Liver (tissue), 9 donors: ENCODE results near the gene EFNB3. TPM values are rescaled to one million over a fixed set of nuclear protein-coding genes. Genes with fewer than 3 reads are reported as not detected.
A peak's percentile ranks its signal among the peaks of the same experiment; 100 is the strongest.

Source experiments
- DNase-seq: peaks from one replicate; pipeline ENCODE4 v3.0.0-alpha.2; 2017; ENCODE audit warnings: low spot score
- H3K27ac ChIP-seq, 2 donors: one replicate each; pipeline ENCODE4 v1.7.0; 2013; ENCODE audit warnings: inconsistent platforms in 2 of 2, low read length in 2 of 2, control low read depth in 1 of 2, low read depth in 1 of 2, mild to moderate bottlenecking in 1 of 2
- H3K27me3 ChIP-seq, 4 donors: one replicate each; pipeline versions ENCODE4 v1.6.1 to v1.7.0; 2013; ENCODE audit warnings: low read length in 3 of 4, inconsistent platforms in 1 of 4, mild to moderate bottlenecking in 1 of 4, moderate library complexity in 1 of 4; ENCODE audit not compliant: control insufficient read depth in 4 of 4, insufficient read depth in 4 of 4
- H3K36me3 ChIP-seq, 4 donors: one replicate each; pipeline versions ENCODE4 v1.6.1 to v1.7.0; 2013; ENCODE audit warnings: low read length in 3 of 4, mild to moderate bottlenecking in 3 of 4, low read depth in 1 of 4, moderate library complexity in 1 of 4; ENCODE audit not compliant: control insufficient read depth in 4 of 4, insufficient read depth in 3 of 4
- H3K4me1 ChIP-seq, 4 donors: one replicate each; pipeline versions ENCODE4 v1.6.1 to v1.7.0; 2013; ENCODE audit warnings: low read length in 3 of 4, mild to moderate bottlenecking in 3 of 4, moderate library complexity in 1 of 4; ENCODE audit not compliant: control insufficient read depth in 4 of 4, insufficient read depth in 4 of 4
- H3K4me3 ChIP-seq, 3 donors: one replicate each; pipeline versions ENCODE4 v1.6.1 to v1.7.0; 2013; ENCODE audit warnings: low read length in 3 of 3, control low read depth in 1 of 3, low read depth in 1 of 3, mild to moderate bottlenecking in 1 of 3
- H3K9ac ChIP-seq, 2 donors: one replicate each; pipeline ENCODE4 v1.7.0; 2013; ENCODE audit warnings: low read length in 2 of 2, mild to moderate bottlenecking in 2 of 2, moderate library complexity in 2 of 2, control low read depth in 1 of 2, low read depth in 1 of 2
- H3K9me3 ChIP-seq, 4 donors: one replicate each; pipeline versions ENCODE4 v1.6.1 to v1.7.0; 2013; ENCODE audit warnings: low read length in 3 of 4; ENCODE audit not compliant: control insufficient read depth in 4 of 4
- EGR1 ChIP-seq, 2 donors: IDR thresholded peaks; 2 replicates each; pipeline ENCODE4 v1.6.1; 2016 to 2018; ENCODE audit warnings: antibody characterized with exemption in 2 of 2, low read depth in 2 of 2
- FOXA1 ChIP-seq: IDR thresholded peaks from 2 replicates; pipeline ENCODE4 v1.6.1; 2016; ENCODE audit warnings: antibody characterized with exemption
- FOXA2 ChIP-seq: IDR thresholded peaks from 2 replicates; pipeline ENCODE4 v1.6.1; 2016; ENCODE audit warnings: antibody characterized with exemption
- GABPA ChIP-seq, 2 donors: IDR thresholded peaks in 1 of 2; conservative IDR thresholded peaks in 1 of 2; 2 replicates each; pipeline ENCODE4 v1.6.1; 2016; ENCODE audit warnings: antibody characterized with exemption in 2 of 2, mild to moderate bottlenecking in 1 of 2, moderate library complexity in 1 of 2
- HNF4A ChIP-seq, 2 donors: conservative IDR thresholded peaks; 2 replicates each; pipeline ENCODE4 v1.6.1; 2016; ENCODE audit warnings: antibody characterized with exemption in 2 of 2, mild to moderate bottlenecking in 2 of 2
- HNF4G ChIP-seq: IDR thresholded peaks from 2 replicates; pipeline ENCODE4 v1.6.1; 2016; ENCODE audit warnings: antibody characterized with exemption
- JUND ChIP-seq, 2 donors: IDR thresholded peaks; 2 replicates each; pipeline ENCODE4 v1.6.1; 2016; ENCODE audit warnings: antibody characterized with exemption in 2 of 2
- NR2F2 ChIP-seq: IDR thresholded peaks from 2 replicates; pipeline ENCODE4 v1.6.1; 2016; ENCODE audit warnings: antibody characterized with exemption
- RAD21 ChIP-seq, 2 donors: IDR thresholded peaks; 2 replicates each; pipeline ENCODE4 v1.6.1; 2016; ENCODE audit warnings: antibody characterized with exemption in 2 of 2, mild to moderate bottlenecking in 2 of 2
- RXRA ChIP-seq, 2 donors: IDR thresholded peaks; 2 replicates each; pipeline ENCODE4 v1.6.1; 2017 to 2018; ENCODE audit warnings: antibody characterized with exemption in 2 of 2, mild to moderate bottlenecking in 1 of 2
- SP1 ChIP-seq: IDR thresholded peaks from 2 replicates; pipeline ENCODE4 v1.6.1; 2018; ENCODE audit warnings: antibody characterized with exemption, mild to moderate bottlenecking
- TAF1 ChIP-seq: conservative IDR thresholded peaks from 2 replicates; pipeline ENCODE4 v1.6.1; 2016; ENCODE audit warnings: antibody characterized with exemption, mild to moderate bottlenecking
- YY1 ChIP-seq: IDR thresholded peaks from 2 replicates; pipeline ENCODE4 v1.6.1; 2016; ENCODE audit warnings: antibody characterized with exemption, mild to moderate bottlenecking
- WGBS: extraction: QIAGEN DNeasy Blood & Tissue Kit; methylation state at CpG from one replicate; pipeline ENCODE4 v1.1.7; 2013; 5-methylcytosine and 5-hydroxymethylcytosine counted together
- polyA plus RNA-seq, 2 donors: library from polyadenylated mRNA; stranded (reverse) in 1 of 2; unstranded in 1 of 2; fragments of 200-250 nt in 1 of 2; fragments of >200 nt in 1 of 2; fragmentation: Nextera tagmentation in 1 of 2; extraction: Ambion mirVana in 1 of 2; gene quantifications; one replicate each; pipeline versions ENCODE4 v1.2.1 to v1.2.3, GENCODE V29; 2013 to 2015
- total RNA-seq, 2 donors: library from RNA; depleted of rRNA; stranded (reverse); fragments of >200 nt; gene quantifications; one replicate each; pipeline ENCODE4 v1.2.3, GENCODE V29; 2014
- TF ChIP-seq, protein P1 (sequence below): IDR thresholded peaks from 2 replicates; pipeline ENCODE4 v1.6.1; 2016; ENCODE audit warnings: antibody characterized with exemption
- TF ChIP-seq, protein P2 (sequence below): IDR thresholded peaks from 2 replicates; pipeline ENCODE4 v1.6.1; 2016; ENCODE audit warnings: antibody characterized with exemption, mild to moderate bottlenecking
- TF ChIP-seq, protein P3 (sequence below): IDR thresholded peaks from 2 replicates; pipeline ENCODE4 v1.6.1; 2016; ENCODE audit warnings: antibody characterized with exemption
- TF ChIP-seq, protein P4 (sequence below): IDR thresholded peaks from 2 replicates; pipeline ENCODE4 v1.6.1; 2016; ENCODE audit warnings: antibody characterized with exemption
- TF ChIP-seq, protein P5 (sequence below): fragments of 150-350 bp; IDR thresholded peaks from 2 replicates; pipeline ENCODE4 v1.5.1; 2017; ENCODE audit warnings: improper control_type of control experiment, low read depth, low read length; ENCODE audit not compliant: missing input control
- donor health status: healthy.
- donor health status: healthy.
- donor health status: healthy.
- donor health status: healthy.
- donor health status: healthy.

Gene EFNB3
- total and polyA plus RNA-seq, 4 donors, result 0.19 to 0.80 (median 0.41) TPM

DNA sequence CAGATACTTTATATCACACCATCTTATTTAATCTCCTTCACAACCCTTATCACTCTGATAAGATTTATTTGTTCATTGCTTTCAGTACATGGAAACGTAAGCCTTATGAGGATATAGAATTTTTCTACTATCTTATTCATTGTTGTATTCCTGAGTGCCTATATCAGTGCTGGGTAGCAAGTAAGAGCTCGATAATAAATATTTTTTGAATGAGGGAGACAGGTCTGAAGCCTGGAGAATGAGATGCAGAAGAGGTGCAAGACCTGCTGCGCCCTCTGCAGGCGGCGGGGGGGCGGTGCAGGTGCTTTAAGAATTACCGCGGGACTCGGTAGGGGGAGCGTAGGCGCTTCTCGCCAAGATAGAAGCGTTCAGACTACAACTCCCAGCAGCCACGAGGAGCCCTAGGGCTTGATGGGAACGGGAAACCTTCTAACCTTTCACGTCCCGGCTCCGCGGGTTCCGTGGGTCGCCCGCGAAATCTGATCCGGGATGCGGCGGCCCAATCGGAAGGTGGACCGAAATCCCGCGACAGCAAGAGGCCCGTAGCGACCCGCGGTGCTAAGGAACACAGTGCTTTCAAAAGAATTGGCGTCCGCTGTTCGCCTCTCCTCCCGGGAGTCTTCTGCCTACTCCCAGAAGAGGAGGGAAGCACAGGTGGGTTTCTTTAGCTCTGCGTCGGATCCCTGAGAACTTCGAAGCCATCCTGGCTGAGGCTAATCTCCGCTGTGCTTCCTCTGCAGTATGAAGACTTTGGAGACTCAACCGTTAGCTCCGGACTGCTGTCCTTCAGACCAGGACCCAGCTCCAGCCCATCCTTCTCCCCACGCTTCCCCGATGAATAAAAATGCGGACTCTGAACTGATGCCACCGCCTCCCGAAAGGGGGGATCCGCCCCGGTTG is 16.8 kb upstream of the EFNB3 start, which contains the start of gene WRAP53:
Gene WRAP53, plus strand, starts transcription at position 570 of the 900 bp plus-strand sequence. Its CDS starts 172 bp downstream, at position 742.
- peaks cover 4 to 31% (median 24%) of the 10 kb centered on the region in 4 donors for H3K4me1 ChIP-seq

More for the DNA sequence above, 16.8 kb upstream of the EFNB3 start, which contains the start of gene WRAP53:
- TF ChIP-seq FOXA2 (no peak), HNF4A (conservative IDR thresholded peaks at IDR 0.05) (peak in 1 of 2 donors; percentile 30), NR2F2 (peak; percentile 92), JUND (IDR thresholded peaks at IDR 0.05) (peak in 1 of 2 donors; percentile 51), YY1 (no peak), FOXA1 (no peak), TAF1 (peak; percentile 24), SP1 (peak; percentile 79), GABPA (IDR thresholded peaks at IDR 0.05 in 1 of 2, conservative IDR thresholded peaks at IDR 0.05 in 1 of 2) (peak; percentile 27 to 85), EGR1 (IDR thresholded peaks at IDR 0.05; ENCODE audit: low read depth in 2 of 2) (no peak), RXRA (IDR thresholded peaks at IDR 0.05) (peak; percentile 59 to 61), HNF4G (peak; percentile 39), RAD21 (IDR thresholded peaks at IDR 0.05) (peak; percentile 92 to 93)
- TF ChIP-seq, protein P1, sequence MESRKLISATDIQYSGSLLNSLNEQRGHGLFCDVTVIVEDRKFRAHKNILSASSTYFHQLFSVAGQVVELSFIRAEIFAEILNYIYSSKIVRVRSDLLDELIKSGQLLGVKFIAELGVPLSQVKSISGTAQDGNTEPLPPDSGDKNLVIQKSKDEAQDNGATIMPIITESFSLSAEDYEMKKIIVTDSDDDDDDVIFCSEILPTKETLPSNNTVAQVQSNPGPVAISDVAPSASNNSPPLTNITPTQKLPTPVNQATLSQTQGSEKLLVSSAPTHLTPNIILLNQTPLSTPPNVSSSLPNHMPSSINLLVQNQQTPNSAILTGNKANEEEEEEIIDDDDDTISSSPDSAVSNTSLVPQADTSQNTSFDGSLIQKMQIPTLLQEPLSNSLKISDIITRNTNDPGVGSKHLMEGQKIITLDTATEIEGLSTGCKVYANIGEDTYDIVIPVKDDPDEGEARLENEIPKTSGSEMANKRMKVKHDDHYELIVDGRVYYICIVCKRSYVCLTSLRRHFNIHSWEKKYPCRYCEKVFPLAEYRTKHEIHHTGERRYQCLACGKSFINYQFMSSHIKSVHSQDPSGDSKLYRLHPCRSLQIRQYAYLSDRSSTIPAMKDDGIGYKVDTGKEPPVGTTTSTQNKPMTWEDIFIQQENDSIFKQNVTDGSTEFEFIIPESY, result peak; percentile 99
- TF ChIP-seq, protein P2, sequence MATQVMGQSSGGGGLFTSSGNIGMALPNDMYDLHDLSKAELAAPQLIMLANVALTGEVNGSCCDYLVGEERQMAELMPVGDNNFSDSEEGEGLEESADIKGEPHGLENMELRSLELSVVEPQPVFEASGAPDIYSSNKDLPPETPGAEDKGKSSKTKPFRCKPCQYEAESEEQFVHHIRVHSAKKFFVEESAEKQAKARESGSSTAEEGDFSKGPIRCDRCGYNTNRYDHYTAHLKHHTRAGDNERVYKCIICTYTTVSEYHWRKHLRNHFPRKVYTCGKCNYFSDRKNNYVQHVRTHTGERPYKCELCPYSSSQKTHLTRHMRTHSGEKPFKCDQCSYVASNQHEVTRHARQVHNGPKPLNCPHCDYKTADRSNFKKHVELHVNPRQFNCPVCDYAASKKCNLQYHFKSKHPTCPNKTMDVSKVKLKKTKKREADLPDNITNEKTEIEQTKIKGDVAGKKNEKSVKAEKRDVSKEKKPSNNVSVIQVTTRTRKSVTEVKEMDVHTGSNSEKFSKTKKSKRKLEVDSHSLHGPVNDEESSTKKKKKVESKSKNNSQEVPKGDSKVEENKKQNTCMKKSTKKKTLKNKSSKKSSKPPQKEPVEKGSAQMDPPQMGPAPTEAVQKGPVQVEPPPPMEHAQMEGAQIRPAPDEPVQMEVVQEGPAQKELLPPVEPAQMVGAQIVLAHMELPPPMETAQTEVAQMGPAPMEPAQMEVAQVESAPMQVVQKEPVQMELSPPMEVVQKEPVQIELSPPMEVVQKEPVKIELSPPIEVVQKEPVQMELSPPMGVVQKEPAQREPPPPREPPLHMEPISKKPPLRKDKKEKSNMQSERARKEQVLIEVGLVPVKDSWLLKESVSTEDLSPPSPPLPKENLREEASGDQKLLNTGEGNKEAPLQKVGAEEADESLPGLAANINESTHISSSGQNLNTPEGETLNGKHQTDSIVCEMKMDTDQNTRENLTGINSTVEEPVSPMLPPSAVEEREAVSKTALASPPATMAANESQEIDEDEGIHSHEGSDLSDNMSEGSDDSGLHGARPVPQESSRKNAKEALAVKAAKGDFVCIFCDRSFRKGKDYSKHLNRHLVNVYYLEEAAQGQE, result peak; percentile 34
- TF ChIP-seq, protein P3, sequence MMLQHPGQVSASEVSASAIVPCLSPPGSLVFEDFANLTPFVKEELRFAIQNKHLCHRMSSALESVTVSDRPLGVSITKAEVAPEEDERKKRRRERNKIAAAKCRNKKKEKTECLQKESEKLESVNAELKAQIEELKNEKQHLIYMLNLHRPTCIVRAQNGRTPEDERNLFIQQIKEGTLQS, result peak; percentile 50
- TF ChIP-seq, protein P4, sequence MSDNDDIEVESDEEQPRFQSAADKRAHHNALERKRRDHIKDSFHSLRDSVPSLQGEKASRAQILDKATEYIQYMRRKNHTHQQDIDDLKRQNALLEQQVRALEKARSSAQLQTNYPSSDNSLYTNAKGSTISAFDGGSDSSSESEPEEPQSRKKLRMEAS, result peak; percentile 85
- TF ChIP-seq, protein P5, sequence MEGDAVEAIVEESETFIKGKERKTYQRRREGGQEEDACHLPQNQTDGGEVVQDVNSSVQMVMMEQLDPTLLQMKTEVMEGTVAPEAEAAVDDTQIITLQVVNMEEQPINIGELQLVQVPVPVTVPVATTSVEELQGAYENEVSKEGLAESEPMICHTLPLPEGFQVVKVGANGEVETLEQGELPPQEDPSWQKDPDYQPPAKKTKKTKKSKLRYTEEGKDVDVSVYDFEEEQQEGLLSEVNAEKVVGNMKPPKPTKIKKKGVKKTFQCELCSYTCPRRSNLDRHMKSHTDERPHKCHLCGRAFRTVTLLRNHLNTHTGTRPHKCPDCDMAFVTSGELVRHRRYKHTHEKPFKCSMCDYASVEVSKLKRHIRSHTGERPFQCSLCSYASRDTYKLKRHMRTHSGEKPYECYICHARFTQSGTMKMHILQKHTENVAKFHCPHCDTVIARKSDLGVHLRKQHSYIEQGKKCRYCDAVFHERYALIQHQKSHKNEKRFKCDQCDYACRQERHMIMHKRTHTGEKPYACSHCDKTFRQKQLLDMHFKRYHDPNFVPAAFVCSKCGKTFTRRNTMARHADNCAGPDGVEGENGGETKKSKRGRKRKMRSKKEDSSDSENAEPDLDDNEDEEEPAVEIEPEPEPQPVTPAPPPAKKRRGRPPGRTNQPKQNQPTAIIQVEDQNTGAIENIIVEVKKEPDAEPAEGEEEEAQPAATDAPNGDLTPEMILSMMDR, result peak; percentile 99
- peak within 1 kb of the TSS; percentile 93 to 98 for H3K27ac ChIP-seq
- WGBS, result under 1% methylated on average over 51 of the region's 51 CpGs
- H3K27me3 ChIP-seq, result no peaks in the 10 kb centered on the region
- H3K4me3 ChIP-seq, result peak within 1 kb of the TSS; percentile 84 to 100 (median 85)
- no peaks in the 10 kb centered on the region for H3K36me3 ChIP-seq
- no peaks in the 10 kb centered on the region for H3K9me3 ChIP-seq
- DNase-seq, result peak; percentile 99
- peak within 1 kb of the TSS; percentile 93 to 98 for H3K9ac ChIP-seq
